ENCODE measurements around the gene SMNDC1. TPM values are rescaled to one million over a fixed set of nuclear protein-coding genes. Genes with fewer than 3 reads are reported as not detected.

Gene SMNDC1
- total RNA-seq, 4 donors from 2014 or later = 8.1 to 20.4 (median 14.1) TPM

GRCh38 chr10:110307805-110308204 lies 3.1 kb upstream of the SMNDC1 start:
- ATAC-seq (ENCODE audit: low FRiP score) = no peak
- DNase-seq (ENCODE audit: low spot score) = no peak
- no peak for TF ChIP-seq CTCF (IDR thresholded peaks at IDR 0.05)

DNA sequence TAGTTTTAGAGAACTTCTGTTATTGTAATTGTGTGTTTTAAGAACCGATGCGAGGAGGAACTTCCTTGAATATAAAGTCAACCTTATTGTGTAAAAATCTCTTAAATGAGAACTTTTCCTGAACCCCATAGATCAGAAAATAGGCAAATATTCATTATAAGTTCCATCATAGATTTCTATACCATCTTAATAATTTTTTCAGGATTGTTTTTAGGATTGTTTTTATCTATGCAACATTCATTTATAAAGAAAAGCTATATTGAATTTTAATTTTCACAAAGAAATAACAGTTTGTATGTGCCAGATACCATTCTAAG lies 1.7 kb upstream of the SMNDC1 start:
- ATAC-seq (ENCODE audit: low FRiP score) (no peak), DNase-seq (ENCODE audit: low spot score) (no peak)
- TF ChIP-seq CTCF (IDR thresholded peaks at IDR 0.05) = no peak

DNA sequence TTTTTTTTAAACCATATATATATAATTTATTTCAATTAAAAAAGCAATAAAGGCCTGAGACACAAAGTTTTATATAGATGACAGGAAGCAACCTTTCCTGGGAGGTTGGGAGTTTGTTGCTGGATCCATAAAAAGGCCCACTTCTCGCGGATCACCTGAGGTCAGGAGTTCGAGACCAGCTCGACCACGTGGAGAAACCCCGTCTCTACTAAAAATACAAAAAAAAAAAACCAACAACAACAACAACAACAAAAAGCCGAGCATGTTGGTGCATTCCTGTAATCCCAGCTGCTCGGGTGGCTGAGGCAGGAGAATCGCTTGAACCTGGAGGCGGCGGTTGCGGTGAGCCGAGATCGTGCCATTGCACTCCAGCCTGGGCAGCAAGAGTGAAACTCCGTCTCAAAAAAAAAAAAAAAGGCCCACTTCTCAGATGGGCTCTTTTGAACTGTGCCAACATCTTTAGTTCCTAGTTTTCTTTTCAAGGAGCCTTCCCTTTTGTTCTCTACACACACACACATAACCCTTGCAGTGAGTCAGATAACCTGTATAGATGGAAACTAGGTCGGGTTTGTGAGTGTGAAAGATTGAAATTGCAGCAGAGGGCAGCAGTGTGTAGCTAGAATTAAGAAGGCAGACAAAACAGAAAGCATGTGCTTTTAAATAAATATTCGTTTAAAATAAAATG lies 1.2 kb upstream of the SMNDC1 start:
- ATAC-seq (ENCODE audit: low FRiP score) = peak; percentile 75
- TF ChIP-seq CTCF (IDR thresholded peaks at IDR 0.05) = peak in 2 of 3 donors; percentile 45 to 51
- DNase-seq (ENCODE audit: low spot score) = no peak

DNA sequence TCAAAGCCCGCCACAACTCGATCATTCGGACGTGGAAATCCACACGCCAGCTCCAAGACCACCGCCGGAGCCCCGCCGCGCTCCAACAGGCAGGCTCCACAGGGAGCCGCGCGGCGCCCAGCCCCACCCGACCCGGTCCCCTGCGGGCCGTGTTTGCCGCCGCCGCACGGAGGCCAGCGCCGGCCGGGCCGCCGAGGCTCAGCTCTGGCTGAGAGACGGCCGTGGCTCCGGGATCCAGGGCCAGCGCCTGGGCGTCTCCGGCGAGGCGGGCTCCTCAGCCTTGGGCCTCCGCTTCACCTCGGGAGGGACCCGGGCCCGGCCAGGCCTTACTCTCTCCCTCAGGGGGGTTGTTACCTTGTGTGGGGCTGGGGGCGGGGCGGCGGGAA lies 333 bp downstream of the SMNDC1 start:
- ATAC-seq (ENCODE audit: low FRiP score) = peak; percentile 66
- TF ChIP-seq CTCF (IDR thresholded peaks at IDR 0.05) = no peak
- no peak for DNase-seq (ENCODE audit: low spot score)

- ATAC-seq (ENCODE audit: low FRiP score) (no peak), DNase-seq (ENCODE audit: low spot score) (no peak)
- no peak for TF ChIP-seq CTCF (IDR thresholded peaks at IDR 0.05)
Observed at GRCh38 chr10:110303681-110304080, 1.0 kb downstream of the SMNDC1 start.

DNA sequence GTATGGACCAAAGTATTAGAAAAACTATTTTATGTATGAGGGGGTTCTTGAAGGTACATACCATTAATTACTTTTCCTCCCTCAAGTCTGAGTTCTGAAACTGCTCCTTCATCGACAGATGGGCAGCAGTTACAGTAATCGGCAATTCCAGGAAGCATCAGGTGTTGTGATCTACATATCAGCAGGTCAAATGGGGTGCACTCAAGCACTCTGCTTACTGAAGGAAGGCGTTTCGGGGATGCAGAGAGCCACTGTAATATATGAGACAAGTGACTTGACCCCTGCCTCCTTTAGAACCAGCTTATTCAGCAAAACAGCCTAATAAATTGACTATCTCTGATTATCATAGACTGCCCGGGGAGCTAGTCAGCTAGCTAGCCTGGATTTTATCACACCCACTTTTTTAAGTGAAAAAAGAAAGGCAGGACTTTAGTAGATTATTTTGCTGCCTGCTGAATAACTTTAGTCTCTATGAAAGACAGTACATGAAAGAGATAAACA lies 4.2 kb downstream of the SMNDC1 start:
- ATAC-seq (ENCODE audit: low FRiP score) (no peak), DNase-seq (ENCODE audit: low spot score) (no peak)
- no peak for TF ChIP-seq CTCF (IDR thresholded peaks at IDR 0.05)

DNA sequence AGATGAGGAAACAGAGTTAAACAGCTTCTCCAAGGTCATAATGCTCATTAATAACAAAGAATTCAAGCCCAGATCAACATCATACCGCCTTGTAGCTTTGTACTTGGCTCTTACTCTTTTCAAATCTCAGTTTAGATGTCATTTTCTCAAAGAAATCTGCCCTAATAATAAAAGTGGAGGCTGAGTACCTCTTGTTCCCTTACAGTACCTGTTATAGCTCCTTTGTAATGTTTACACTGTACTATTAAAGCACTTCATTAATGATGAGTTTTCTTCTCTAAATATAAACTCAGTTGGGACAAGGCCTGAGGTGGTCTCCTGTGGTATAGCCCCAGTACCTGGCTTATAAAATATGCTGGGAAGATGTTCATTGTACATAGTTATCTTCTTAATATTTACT lies 7.8 kb downstream of the SMNDC1 start:
- ATAC-seq (ENCODE audit: low FRiP score) (no peak), DNase-seq (ENCODE audit: low spot score) (no peak)
- no peak for TF ChIP-seq CTCF (IDR thresholded peaks at IDR 0.05)

All from omental fat pad (tissue), 4 donors.